CD4-positive, CD25-positive, alpha-beta regulatory T cell (primary cell): ENCODE results near the gene RASGRP4. TPM values are rescaled to one million over a fixed set of nuclear protein-coding genes. Genes with fewer than 3 reads are reported as not detected.
"Not testable (repeated sequence)": the region's sequence is repeated elsewhere in the genome, so short reads cannot be mapped to it uniquely, and the experiment has no call there.

Source experiments
- ATAC-seq, 2 donors: fragments of 150-1000 bp; cut with Tn5 transposase; one replicate each; pipeline ENCODE4 v1.10.0; 2021; ENCODE audit warnings: low read depth in 2 of 2, moderate number of reproducible peaks in 2 of 2, moderate library complexity in 1 of 2
- DNase-seq, 3 donors: peaks; one replicate each; pipeline versions ENCODE4 v3.0.0 to v3.0.0-alpha.2; 2012 to 2022; ENCODE audit warnings: mixed read lengths in 1 of 3
- H3K27ac ChIP-seq: one replicate; pipeline ENCODE4 v1.7.0; 2013; ENCODE audit warnings: mild to moderate bottlenecking, low read length; ENCODE audit not compliant: insufficient read depth, poor library complexity, severe bottlenecking
- H3K27me3 ChIP-seq: one replicate; pipeline ENCODE4 v1.7.0; 2013; ENCODE audit warnings: low read length; ENCODE audit not compliant: control insufficient read depth, insufficient read depth
- H3K36me3 ChIP-seq: one replicate; pipeline ENCODE4 v1.7.0; 2013; ENCODE audit warnings: mild to moderate bottlenecking, low read length, moderate library complexity; ENCODE audit not compliant: control insufficient read depth, insufficient read depth
- H3K4me1 ChIP-seq: 2 replicates; pipeline ENCODE4 v1.7.0; 2013; ENCODE audit warnings: mild to moderate bottlenecking, low read length; ENCODE audit not compliant: insufficient read depth, control insufficient read depth, poor library complexity, severe bottlenecking
- H3K4me3 ChIP-seq: one replicate; pipeline ENCODE4 v1.7.0; 2013; ENCODE audit warnings: low read depth, mild to moderate bottlenecking, low read length, moderate library complexity
- H3K9me3 ChIP-seq, 2 experiments: 1 replicate in 1 of 2; 2 replicates in 1 of 2; pipeline ENCODE4 v1.7.0; 2013; ENCODE audit warnings: low read length in 2 of 2, mild to moderate bottlenecking in 1 of 2, moderate library complexity in 1 of 2; ENCODE audit not compliant: control insufficient read depth in 2 of 2
- H3K27ac Mint-ChIP-seq, 3 donors: one replicate each; pipeline ENCODE4 v1.8.0; 2020 to 2022; ENCODE audit warnings: mild to moderate bottlenecking in 3 of 3, mixed read lengths in 3 of 3, moderate library complexity in 2 of 3
- H3K27me3 Mint-ChIP-seq: one replicate; pipeline ENCODE4 v1.8.0; 2022; ENCODE audit warnings: mild to moderate bottlenecking, mixed read lengths
- H3K36me3 Mint-ChIP-seq: one replicate; pipeline ENCODE4 v1.8.0; 2020; ENCODE audit warnings: mixed read lengths
- H3K4me1 Mint-ChIP-seq, 4 donors: one replicate each; pipeline ENCODE4 v1.8.0; 2020 to 2022; ENCODE audit warnings: mixed read lengths in 4 of 4, mild to moderate bottlenecking in 1 of 4
- H3K4me3 Mint-ChIP-seq, 4 donors: one replicate each; pipeline ENCODE4 v1.8.0; 2020 to 2022; ENCODE audit warnings: mild to moderate bottlenecking in 4 of 4, mixed read lengths in 4 of 4, moderate library complexity in 3 of 4
- H3K9me3 Mint-ChIP-seq, 7 donors: one replicate each; pipeline ENCODE4 v1.8.0; 2020 to 2022; ENCODE audit warnings: mixed read lengths in 7 of 7, mild to moderate bottlenecking in 3 of 7, moderate library complexity in 2 of 7
- polyA plus RNA-seq, 4 donors: library from polyadenylated mRNA; unstranded; fragments of 300-500 nt; fragmentation: Illumina TruSeq; gene quantifications; one replicate each; pipeline ENCODE4 v1.2.3, GENCODE V29; 2021
- total RNA-seq: library from RNA; stranded (reverse); gene quantifications from one replicate; pipeline ENCODE4 v1.2.3, GENCODE V29; 2022

RASGRP4 gene
- total and polyA plus RNA-seq, 5 donors from 2014 or later: 1.6 to 10.9 (median 6.7) TPM

DNA sequence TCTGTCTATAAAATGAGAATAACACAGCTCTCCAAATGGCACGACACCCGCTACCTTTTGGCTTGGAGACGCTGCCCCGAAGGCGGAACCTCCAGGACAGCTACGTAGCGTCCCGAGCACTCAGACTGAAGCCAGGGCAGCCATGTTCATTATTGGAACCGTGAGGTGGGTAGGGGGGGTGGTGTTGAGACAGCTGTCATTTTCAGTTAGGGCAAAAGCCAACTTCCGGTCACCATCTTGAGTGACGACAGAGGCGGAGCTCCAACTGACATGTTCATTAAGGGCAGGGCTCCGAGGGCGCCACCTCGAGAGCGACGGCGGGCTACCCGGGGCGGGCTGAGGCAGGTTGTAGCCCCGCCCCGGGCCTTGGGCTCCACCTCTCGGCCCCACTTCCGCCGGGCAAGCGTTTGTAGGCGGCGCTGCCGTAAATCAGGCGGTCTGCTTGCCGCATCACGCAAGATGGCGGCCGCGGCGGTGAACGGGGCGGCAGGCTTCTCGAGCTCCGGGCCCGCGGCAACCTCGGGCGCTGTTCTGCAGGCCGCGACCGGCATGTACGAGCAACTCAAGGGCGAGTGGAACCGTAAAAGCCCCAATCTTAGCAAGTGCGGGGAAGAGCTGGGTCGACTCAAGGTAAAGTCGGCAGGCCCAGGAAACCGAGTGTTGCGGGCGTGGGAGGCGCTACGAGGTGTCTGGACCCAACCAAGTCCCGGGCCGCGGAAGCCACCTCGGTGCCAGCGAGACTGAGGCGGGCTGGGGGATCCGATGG lies 51.5 kb downstream of the RASGRP4 start, which contains the start of gene PSMD8:
Gene PSMD8, plus strand, starts transcription at position 240 of the 766 bp plus-strand sequence. Its CDS starts 31 bp downstream, at position 271.
- Histone ChIP-seq H3K27ac (peak within 1 kb of the TSS; percentile 90), H3K9me3 (no peaks in the 10 kb centered on the region), H3K4me1 (peaks cover 26% of the 10 kb centered on the region), H3K27me3 (no peaks in the 10 kb centered on the region), H3K4me3 (peak within 1 kb of the TSS; percentile 86), H3K36me3 (peaks cover 21% of the 10 kb centered on the region)
- ATAC-seq: peak; percentile 96 to 97
- H3K4me1 Mint-ChIP-seq: peaks cover 5 to 32% (median 16%) of the 10 kb centered on the region in 4 donors
- peaks cover 13% of the 10 kb centered on the region for H3K27me3 Mint-ChIP-seq
- H3K9me3 Mint-ChIP-seq: no peaks in the 10 kb centered on the region
- H3K4me3 Mint-ChIP-seq: peak within 1 kb of the TSS; percentile 97 to 99 (median 98)
- peak within 1 kb of the TSS; percentile 97 to 100 (median 99) for H3K27ac Mint-ChIP-seq
- peak; percentile 98 to 100 (median 99) for DNase-seq
- peaks cover 17% of the 10 kb centered on the region for H3K36me3 Mint-ChIP-seq

DNA sequence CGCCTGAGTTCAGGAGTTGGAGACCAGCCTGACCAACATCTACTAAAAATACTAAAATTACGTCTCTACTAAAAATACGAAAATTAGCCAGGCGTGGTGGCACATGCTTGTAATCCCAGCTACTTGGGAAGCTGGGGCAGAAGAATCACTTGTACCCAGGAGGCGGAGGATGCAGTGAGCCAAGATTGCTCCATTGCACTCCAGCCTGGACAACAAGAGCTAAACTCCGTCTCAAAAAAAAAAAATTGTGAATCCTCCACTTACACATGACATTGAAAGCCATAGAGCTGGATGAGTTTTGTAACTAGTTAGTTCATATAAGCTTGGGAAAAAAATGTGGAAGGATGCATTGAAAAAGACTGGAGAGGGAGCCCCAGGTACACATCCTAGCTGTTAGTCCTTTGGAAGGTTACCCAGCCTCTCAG lies 52.1 kb downstream of the RASGRP4 start:
- Mint-ChIP-seq H3K36me3 (peaks cover 11% of the 10 kb centered on the region), H3K27ac (peak overlapping the region; percentile 97 to 100 (median 99)), H3K4me3 (peak overlapping the region; percentile 97 to 99 (median 98)), H3K9me3 (no peaks in the 10 kb centered on the region), H3K4me1 (peaks cover 5 to 30% (median 16%) of the 10 kb centered on the region in 4 donors), H3K27me3 (peaks cover 13% of the 10 kb centered on the region)
- Histone ChIP-seq H3K4me3 (peak overlapping the region; percentile 77), H3K27me3 (no peaks in the 10 kb centered on the region), H3K36me3 (peaks cover 15% of the 10 kb centered on the region), H3K4me1 (peaks cover 26% of the 10 kb centered on the region), H3K9me3 (no peaks in the 10 kb centered on the region), H3K27ac (peak overlapping the region; percentile 90)
- ATAC-seq (no peak), DNase-seq (no peak)

DNA sequence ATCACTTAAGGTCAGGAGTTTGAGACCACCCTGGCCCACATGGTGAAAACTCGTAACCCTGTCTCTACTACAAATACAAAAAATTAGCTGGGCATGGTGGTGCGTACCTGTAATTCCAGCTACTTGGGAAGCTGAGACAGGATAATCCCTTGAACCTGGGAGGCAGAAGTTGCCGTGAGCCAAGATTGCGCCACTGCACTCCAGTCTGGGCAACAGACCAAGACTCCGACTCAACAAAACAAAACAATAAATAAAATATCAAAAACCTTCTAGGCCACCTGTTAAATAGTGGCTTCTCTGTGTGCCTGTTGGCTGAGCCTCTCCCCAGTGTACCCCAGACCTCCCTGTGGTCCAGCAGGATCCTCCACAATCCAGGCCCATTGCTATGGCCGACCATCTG lies 54.9 kb downstream of the RASGRP4 start:
- Mint-ChIP-seq H3K27me3 (peaks cover 20% of the 10 kb centered on the region), H3K9me3 (no peaks in the 10 kb centered on the region), H3K36me3 (peaks cover 6% of the 10 kb centered on the region), H3K4me1 (peaks cover 5 to 21% (median 12%) of the 10 kb centered on the region in 4 donors), H3K4me3 (no peak overlapping the region), H3K27ac (no peak overlapping the region)
- no peak overlapping the region for H3K27ac ChIP-seq
- peaks cover 15% of the 10 kb centered on the region for H3K4me1 ChIP-seq
- H3K27me3 ChIP-seq: no peaks in the 10 kb centered on the region
- peaks cover 1% of the 10 kb centered on the region for H3K36me3 ChIP-seq
- ATAC-seq (no peak), DNase-seq (no peak)
- no peak overlapping the region for H3K4me3 ChIP-seq
- H3K9me3 ChIP-seq: no peaks in the 10 kb centered on the region

DNA sequence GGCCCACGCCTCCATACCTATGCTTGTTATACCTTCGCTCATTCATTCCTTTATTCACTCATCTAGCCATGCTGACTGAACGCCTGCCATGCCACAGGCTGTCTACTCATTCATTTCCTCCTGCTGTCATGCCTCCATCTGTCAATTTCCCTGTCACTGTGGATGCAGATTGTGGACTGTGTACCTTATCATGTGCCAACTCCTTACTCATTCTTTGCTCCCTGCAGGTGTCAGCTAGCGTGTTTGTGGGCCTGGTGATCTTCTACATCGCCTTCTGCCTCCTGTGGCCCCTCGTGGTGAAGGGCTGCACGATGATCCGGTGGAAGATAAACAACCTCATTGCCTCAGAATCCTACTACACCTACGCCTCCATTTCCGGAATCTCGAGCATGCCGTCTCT lies 55.7 kb downstream of the RASGRP4 start:
- H3K9me3 ChIP-seq: no peaks in the 10 kb centered on the region
- no peak overlapping the region for H3K4me3 ChIP-seq
- Mint-ChIP-seq H3K4me1 (peaks cover 5 to 13% (median 7%) of the 10 kb centered on the region in 4 donors), H3K27ac (no peak overlapping the region), H3K36me3 (peaks cover 6% of the 10 kb centered on the region), H3K9me3 (no peaks in the 10 kb centered on the region), H3K27me3 (peaks cover 22% of the 10 kb centered on the region), H3K4me3 (no peak overlapping the region)
- H3K36me3 ChIP-seq: no peaks in the 10 kb centered on the region
- no peak overlapping the region for H3K27ac ChIP-seq
- H3K4me1 ChIP-seq: peaks cover 7% of the 10 kb centered on the region
- ATAC-seq (no peak), DNase-seq (no peak)
- H3K27me3 ChIP-seq: no peaks in the 10 kb centered on the region

DNA sequence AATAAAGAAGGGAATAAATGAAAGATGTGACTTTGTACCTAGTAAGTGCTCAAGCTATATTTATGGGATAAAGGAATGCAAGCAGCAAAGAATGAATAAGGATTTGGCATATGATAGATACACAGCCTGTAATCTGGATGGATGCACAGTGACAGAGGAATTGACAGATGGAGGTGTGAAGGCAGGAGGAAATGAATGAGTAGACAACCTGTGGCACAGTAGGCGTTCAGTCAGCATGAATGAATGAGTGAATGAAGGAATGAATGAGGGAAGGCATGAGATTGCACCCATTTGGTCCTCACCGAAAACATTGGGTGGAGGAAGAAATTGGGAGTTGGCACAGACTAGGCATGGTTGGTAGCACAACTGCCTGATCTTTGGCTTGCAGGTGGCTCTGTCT lies 56.4 kb downstream of the RASGRP4 start:
- DNase-seq: no peak
- Mint-ChIP-seq H3K4me1 (peaks cover under 1 to 6% (median 4%) of the 10 kb centered on the region in 4 donors), H3K36me3 (peaks cover under 1% of the 10 kb centered on the region), H3K27me3 (peaks cover 16% of the 10 kb centered on the region), H3K27ac (no peak overlapping the region), H3K9me3 (peaks cover 0 to 1% (median 0%) of the 10 kb centered on the region in 7 donors), H3K4me3 (peak overlapping the region in 1 of 4 donors; percentile 69)
- H3K27me3 ChIP-seq: no peaks in the 10 kb centered on the region
- H3K9me3 ChIP-seq: no peaks in the 10 kb centered on the region
- no peak for ATAC-seq
- no peaks in the 10 kb centered on the region for H3K36me3 ChIP-seq
- no peak overlapping the region for H3K4me3 ChIP-seq
- no peak overlapping the region for H3K27ac ChIP-seq
- H3K4me1 ChIP-seq: peaks cover 3% of the 10 kb centered on the region

DNA sequence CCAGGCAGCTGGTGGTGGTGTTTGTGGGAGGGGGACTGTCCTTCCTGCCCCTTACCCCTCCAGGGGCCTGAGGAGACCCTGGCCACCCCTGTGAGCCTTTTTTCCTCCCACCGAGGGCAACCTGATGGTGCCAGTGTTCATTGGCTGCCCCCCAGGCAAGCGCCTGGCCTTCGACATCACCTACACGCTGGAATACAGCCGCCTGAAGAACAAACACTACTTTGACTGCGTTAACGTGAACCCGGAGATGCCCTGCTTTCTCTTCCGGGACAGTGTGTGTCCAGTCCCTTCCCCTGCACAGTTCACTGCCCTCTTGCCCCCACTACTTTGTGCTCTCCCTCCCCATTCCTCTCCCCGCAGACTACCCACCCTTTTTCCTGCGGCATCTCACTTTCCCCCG lies 59.0 kb downstream of the RASGRP4 start:
- Mint-ChIP-seq H3K4me3 (no peak overlapping the region), H3K36me3 (no peaks in the 10 kb centered on the region), H3K9me3 (peaks cover 0 to 1% (median 0%) of the 10 kb centered on the region in 7 donors), H3K4me1 (peaks cover 0 to 7% (median 0%) of the 10 kb centered on the region in 4 donors), H3K27me3 (peaks cover 13% of the 10 kb centered on the region), H3K27ac (no peak overlapping the region)
- ATAC-seq: no peak
- no peak overlapping the region for H3K4me3 ChIP-seq
- no peaks in the 10 kb centered on the region for H3K27me3 ChIP-seq
- DNase-seq: no peak
- no peak overlapping the region for H3K27ac ChIP-seq
- H3K4me1 ChIP-seq: peaks cover 12% of the 10 kb centered on the region
- no peaks in the 10 kb centered on the region for H3K9me3 ChIP-seq
- H3K36me3 ChIP-seq: no peaks in the 10 kb centered on the region

DNA sequence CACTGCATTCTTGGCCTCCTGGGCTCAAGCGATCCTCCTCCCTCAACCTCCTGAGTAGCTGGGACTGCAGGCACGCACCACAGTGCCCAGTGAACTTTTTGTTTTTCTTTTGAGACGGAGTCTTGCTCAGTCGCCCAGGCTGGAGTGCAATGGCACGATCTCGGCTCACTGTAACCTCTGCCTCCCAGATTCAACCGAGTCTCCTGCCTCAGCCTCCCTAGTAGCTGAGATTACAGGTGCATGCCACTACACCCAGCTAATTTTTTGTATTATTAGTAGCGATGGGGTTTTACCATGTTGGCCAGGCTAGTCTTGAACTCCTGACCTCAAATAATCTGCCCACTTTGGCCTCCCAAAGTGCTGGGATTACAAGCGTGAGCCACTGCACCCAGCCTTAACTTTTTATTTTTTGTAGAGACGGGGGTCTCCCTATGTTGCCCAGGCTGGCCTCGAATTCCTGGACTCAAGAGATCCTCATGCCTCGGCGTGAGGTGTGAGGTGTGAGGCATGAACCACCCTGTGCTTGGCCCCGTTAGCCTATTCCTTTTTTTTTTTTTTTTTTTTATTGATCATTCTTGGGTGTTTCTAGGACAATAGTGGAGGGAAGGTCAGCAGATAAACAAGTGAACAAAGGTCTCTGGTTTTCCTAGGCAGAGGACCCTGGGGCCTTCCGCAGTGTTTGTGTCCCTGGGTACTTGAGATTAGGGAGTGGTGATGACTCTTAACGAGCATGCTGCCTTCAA lies 62.9 kb downstream of the RASGRP4 start:
- not testable (repeated sequence) for H3K36me3 Mint-ChIP-seq, H3K9me3 Mint-ChIP-seq, H3K27ac Mint-ChIP-seq, H3K27ac ChIP-seq, H3K36me3 ChIP-seq, DNase-seq, H3K27me3 ChIP-seq, H3K9me3 ChIP-seq, ATAC-seq
- Histone ChIP-seq H3K4me3 (peak overlapping the region; percentile 37), H3K4me1 (peaks cover 18% of the 10 kb centered on the region)
- peaks cover 0 to 18% (median 6%) of the 10 kb centered on the region in 4 donors for H3K4me1 Mint-ChIP-seq
- H3K4me3 Mint-ChIP-seq: peak overlapping the region in 3 of 4 donors; percentile 4 to 62 (median 31)
- peaks cover 37% of the 10 kb centered on the region for H3K27me3 Mint-ChIP-seq
